ENCODE measurements around the gene LTB.

LTB gene

DNA sequence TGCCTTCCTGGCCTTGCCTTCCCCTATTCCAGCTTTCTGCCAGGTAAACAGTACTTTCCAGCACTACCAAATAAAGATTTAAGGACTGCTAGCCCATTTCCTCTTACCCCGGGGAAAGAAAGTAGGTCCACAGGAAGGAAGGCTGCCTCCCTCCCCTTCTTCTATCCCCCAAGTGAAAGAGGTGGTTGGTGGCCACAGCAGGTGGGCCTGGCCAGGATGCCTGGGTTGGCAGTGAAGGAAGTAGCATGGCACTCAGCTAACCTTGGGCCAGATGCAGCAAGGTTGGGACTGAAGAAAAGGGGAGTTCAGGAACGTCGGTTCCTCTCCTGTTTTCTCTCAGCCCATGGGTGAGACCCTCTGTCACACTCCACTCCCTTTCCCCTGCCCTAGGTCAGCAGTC lies 25.9 kb downstream of the LTB start:
- no peak for DNase-seq

DNA sequence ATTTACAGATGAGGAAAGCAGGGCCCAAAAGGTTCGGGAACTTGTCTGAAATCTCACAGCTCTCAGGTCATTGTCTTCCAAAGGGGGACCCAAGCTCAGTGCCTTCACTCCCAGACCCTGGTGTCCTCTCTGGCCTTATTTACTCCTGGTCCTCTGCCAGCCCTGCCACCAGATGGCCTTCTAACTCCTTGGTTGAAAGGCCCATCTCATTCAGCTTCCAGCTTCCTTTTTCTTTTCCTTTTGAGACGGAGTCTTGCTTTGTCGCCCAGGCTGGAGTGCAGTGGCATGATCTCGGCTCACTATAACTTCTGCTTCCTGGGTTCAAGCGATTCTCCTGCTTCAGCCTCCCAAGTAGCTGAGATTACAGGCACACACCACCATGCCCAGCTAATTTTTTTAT lies 30.9 kb downstream of the LTB start:
- peak in 12 of 56 donors; percentile 2 to 66 (median 14) for DNase-seq

DNA sequence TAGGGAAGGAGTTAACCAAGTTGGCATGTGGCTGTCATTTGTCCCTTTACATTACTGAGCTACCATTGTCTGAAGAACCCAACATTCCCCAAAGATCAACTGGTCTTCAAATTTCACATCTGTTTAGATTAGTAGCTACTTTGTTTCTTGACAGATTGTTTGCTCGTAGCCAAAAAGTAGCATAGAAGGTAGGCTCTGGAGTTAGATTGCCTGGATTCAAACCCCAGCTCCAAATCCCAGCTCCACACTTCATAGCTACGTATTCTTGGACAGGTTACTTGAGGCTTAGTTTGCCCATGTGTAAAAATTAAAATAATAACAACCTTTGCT lies 33.7 kb downstream of the LTB start:
- no peak for DNase-seq

- no peak for DNase-seq
Measured at GRCh38 chr6:31547727-31548543, 34.3 kb downstream of the LTB start.

DNA sequence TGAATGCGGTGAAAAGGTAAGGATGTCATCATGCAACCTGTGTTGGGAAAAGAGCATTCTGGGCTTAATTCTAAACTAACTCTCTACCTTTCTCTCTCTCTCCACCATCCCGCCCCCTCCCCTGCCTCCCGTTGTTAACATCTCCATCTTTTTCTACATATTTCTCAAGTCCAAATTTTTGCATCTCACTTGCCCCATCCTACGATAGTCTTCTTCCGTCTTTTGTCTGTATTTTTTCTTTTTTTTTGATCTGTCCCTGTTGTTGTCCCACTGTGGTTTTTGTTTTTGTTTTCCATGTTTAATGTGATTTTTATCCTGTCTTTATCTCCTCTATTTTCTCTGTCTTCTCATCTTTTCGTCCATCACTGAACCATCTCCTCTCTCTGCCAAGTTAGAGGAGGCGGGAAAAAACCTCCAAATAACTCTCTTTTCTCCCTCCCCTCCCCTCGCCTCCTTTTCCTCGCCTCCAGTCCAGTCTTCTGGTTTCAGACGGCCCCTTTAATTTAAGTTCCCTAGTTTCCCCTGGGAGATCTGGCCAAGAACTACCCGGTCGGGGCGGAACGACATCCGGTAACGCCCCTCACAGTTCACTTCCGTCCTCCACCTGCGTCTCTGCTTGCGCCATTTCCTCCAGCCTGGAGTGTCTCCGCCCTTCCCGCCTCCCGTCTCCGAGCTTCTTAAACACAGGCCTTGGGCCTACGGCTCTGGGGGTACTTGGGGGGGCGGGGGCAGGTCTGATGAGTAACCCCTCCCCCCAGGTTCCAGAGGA lies 35.1 kb downstream of the LTB start, which contains the start of gene NFKBIL1:
NFKBIL1 (plus strand) TSS at position 651 of the 769 bp plus-strand sequence; CDS start at position 738, 87 bp downstream.
- DNase-seq, result peak; percentile 53 to 98 (median 94)

DNA sequence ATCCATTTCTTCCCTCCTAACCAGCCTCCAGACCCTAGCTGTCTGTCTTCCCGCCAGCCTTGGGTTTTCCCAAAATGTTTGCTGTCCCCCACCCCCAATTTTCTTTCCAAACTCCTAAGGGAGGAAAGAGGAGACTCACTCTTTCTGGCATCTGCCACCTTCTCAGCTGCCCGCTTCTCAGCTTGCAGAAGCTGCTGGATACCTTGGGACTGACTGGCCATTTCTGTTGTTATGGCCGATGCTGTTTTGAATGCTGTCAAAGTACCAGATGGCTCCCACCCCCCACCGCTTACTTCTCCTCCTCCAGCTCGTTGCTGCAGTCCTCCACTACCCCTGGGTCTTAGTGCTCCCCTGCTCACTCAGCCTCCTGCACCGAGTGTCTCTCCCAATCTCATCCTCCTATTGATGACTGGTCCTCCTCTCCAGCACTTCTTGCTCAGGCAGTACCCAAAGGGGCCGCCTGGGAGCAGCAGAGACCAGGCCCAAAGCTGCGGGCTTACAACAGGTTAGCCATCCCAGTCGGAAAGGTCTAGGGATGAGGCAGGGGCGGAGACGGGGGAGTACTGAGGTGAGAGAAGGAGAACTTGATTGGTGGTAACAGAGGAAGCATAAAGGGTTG lies 35.8 kb downstream of the LTB start, which contains the start of gene ATP6V1G2:
ATP6V1G2 (minus strand) TSS at position 270 of the 619 bp plus-strand sequence; CDS start at position 221, 49 bp downstream.
- DNase-seq, result peak; percentile 27 to 94 (median 86)

GRCh38 chr6:31545291-31545690 lies 36.9 kb downstream of the LTB start:
- DNase-seq, result no peak

DNA sequence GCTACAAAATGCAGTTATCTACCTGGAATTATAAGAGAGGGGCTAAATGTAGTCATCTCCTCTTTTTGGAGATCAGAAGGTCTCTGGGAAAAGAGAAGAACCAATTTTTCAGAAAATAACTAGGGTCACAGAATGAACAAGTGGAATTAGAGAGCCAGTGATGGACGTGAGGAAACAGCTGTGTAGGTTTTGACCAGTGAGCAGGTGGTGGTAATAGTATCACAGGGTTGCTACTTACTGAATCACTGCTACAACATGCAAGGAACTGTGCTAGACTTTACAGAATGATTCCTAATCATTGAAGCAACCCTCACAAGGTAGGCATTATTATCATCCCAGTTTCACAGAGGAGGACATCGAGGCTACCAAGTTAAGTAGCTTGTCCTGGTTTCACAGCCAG lies 37.5 kb downstream of the LTB start:
- no peak for DNase-seq

GRCh38 chr6:31543639-31544038 lies 38.6 kb downstream of the LTB start:
- no peak for DNase-seq

DNA sequence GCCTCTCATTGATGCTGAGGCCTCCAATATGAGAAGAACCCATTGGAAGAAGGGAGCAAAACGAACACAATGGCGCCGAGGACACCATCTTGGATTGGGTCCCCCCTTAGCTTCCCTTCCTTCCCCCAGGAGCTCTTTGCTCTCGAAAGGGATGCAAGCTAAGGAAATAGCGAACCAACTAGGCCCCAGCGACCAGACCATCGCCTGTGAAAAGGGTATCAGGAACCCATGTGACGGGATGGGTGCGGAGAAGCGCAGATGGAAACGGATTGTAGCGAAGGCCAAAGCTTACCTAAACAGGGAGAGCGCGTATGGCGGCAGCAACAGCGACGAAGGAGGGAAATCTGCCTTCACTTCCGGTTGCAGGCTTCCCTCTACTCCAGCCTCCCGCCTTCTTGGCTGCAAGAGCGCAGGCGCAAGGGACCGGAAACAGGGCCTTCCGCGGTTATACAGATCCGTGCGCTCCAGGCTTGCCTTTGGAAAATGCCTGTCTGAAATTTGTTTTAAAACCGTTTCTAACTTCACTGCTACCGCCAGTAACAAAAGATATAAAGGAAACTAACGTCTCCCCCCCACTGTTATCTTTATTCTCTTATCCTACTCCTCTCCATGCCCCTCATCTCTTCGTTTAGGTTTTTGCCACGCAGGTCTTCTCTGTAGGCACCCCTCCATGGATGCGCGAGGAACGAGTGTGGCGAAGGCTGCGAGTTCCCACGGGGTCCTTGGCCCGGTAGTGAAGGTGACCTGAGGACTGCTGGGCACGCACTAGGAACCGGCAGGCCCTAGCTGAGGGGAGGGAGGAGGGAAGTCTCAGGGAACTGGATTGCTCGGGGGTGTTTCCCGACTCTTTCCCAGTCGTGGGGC lies 40.3 kb downstream of the LTB start, which contains the start of gene DDX39B:
DDX39B (minus strand) TSS at position 346 of the 864 bp plus-strand sequence. CDS start 1,471 bp downstream, outside the sequence.
- DNase-seq, result peak; percentile 67 to 97 (median 92)

GRCh38 chr6:31541059-31541657 lies 41.1 kb downstream of the LTB start:
- DNase-seq, result peak in 12 of 56 donors; percentile 19 to 63 (median 41)

- DNase-seq, result no peak
Measured at GRCh38 chr6:31540640-31541039, 41.6 kb downstream of the LTB start.

GRCh38 chr6:31538805-31539400 lies 43.3 kb downstream of the LTB start:
- no peak for DNase-seq

GRCh38 chr6:31535538-31536324 lies 46.5 kb downstream of the LTB start:
- DNase-seq, result no peak

DNA sequence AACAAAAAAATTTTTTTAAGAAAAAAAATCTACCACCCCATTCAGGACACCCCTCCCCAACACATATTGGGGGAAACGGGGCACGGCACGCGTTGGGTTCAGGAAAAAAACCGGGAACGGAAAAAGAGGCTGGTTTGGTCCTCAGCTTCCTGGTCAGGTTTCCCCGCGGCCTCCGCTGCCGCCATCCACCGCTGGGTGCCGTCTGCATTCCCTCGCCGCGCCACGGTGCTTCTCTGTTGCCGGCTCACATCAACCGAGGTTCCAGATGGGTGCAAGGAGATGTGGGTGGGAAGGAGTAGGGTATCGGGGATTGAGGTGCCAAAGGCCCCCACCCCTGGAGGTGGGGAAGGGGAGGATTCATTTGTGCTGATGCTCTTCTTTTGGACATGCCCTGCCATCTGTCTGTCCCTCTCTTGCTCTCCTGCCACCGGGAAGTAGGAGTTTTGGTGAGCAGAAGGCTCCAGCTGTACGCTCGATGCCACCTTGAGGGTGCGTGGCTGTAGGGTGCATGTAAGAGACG lies 47.6 kb downstream of the LTB start:
- DNase-seq, result no peak

GRCh38 chr6:31534011-31534410 lies 48.2 kb downstream of the LTB start:
- DNase-seq, result no peak

GRCh38 chr6:31533455-31533841 lies 48.8 kb downstream of the LTB start:
- no peak for DNase-seq

GRCh38 chr6:31532644-31533454 lies 49.4 kb downstream of the LTB start:
- no peak for DNase-seq

All from amygdala (tissue), 56 donors.